K562 (cell line): ENCODE measurements around the gene LIN9. TPM values are rescaled to one million over a fixed set of nuclear protein-coding genes. Genes with fewer than 3 reads are reported as not detected.

Source experiments
- ATAC-seq: fragments of 200-7000 bp; cut with Tn5 transposase; 3 replicates; pipeline ENCODE4 v1.9.1; 2020; ENCODE audit warnings: moderate library complexity
- BruUV-seq: library from RNA; stranded (reverse); fragments of 400-500 nt; replicated peaks from 2 replicates; lab custom pipeline; 2021; lab: Mats Ljungman, UMichigan
- CTCF ChIA-PET: fragments of 300-600 bp; formaldehyde crosslinking; extraction: SDS; loops from one replicate; lab custom pipeline; 2021; ENCODE audit warnings: low intra/inter-chr PET ratio; lab: Yijun Ruan, JAX
- POLR2A ChIA-PET: fragments of 300-600, 350-650 bp; sonication (Branson Sonifier 250); formaldehyde crosslinking; extraction: SDS; loops from one replicate; lab custom pipeline; 2021; ENCODE audit warnings: antibody characterized with exemption, inconsistent platforms; lab: Yijun Ruan, JAX
- DNase-seq, 4 experiments: peaks; one replicate each; pipeline versions ENCODE4 v3.0.0 to v3.0.0-alpha.2; 2011 to 2018; ENCODE audit warnings: low spot score in 3 of 4, mixed read lengths in 3 of 4; ENCODE audit errors: extremely low read depth in 1 of 4
- FAIRE-seq: peaks from 2 replicates; lab custom pipeline; 2011; peaks lifted over from hg19 to GRCh38; lab: Jason Lieb, UNC
- H2AFZ ChIP-seq: 2 replicates; pipeline ENCODE4 v1.6.0; 2011; ENCODE audit warnings: low read depth, low read length, control low read depth, inconsistent platforms
- H3K27ac ChIP-seq: fragments of 200-600 bp; 3 replicates; pipeline ENCODE4 v1.8.0; 2011; ENCODE audit warnings: low read depth, mild to moderate bottlenecking, control low read depth, inconsistent platforms, low read length, moderate library complexity, mixed read lengths; ENCODE audit errors: extremely low read depth
- H3K27me3 ChIP-seq, 2 experiments: fragments of 300-600 bp in 1 of 2; 2 replicates in 1 of 2; 3 replicates in 1 of 2; pipeline versions ENCODE4 v1.6.0 to v1.8.0; 2011; ENCODE audit warnings: inconsistent platforms in 2 of 2, low read length in 2 of 2, mild to moderate bottlenecking in 1 of 2, mixed read lengths in 1 of 2, moderate library complexity in 1 of 2; ENCODE audit not compliant: control insufficient read depth in 2 of 2, insufficient read depth in 2 of 2
- H3K36me3 ChIP-seq: fragments of 300-600 bp; 3 replicates; pipeline ENCODE4 v1.8.0; 2011; ENCODE audit warnings: mild to moderate bottlenecking, low read length, inconsistent platforms; ENCODE audit not compliant: control insufficient read depth, insufficient read depth
- H3K4me1 ChIP-seq, 2 experiments: fragments of 200-600 bp in 1 of 2; replicated peaks in 1 of 2; 2 replicates in 1 of 2; 3 replicates in 1 of 2; pipeline versions ENCODE4 v1.5.1 to v1.8.0; 2011; ENCODE audit warnings: inconsistent platforms in 2 of 2, low read length in 2 of 2, mild to moderate bottlenecking in 1 of 2, mixed read lengths in 1 of 2, moderate library complexity in 1 of 2; ENCODE audit not compliant: control insufficient read depth in 2 of 2, insufficient read depth in 2 of 2
- H3K4me2 ChIP-seq: 2 replicates; pipeline ENCODE4 v1.6.1; 2011; ENCODE audit warnings: low read length, control low read depth, inconsistent platforms, mixed read lengths; ENCODE audit not compliant: insufficient read depth
- H3K4me3 ChIP-seq: fragments of 200-600 bp; sonication (generic), shearing (Covaris generic); 2 replicates; pipeline ENCODE4 v1.5.1; 2016; ENCODE audit warnings: control low read depth, inconsistent platforms
- H3K79me2 ChIP-seq: fragments of 200-600 bp; 3 replicates; pipeline ENCODE4 v1.8.0; 2011; ENCODE audit warnings: low read length, inconsistent platforms; ENCODE audit not compliant: control insufficient read depth, insufficient read depth
- H3K9ac ChIP-seq, 2 experiments: 2 replicates each; pipeline versions ENCODE4 v1.6.0 to v1.6.1; 2011; ENCODE audit warnings: low read depth in 2 of 2, low read length in 2 of 2, control low read depth in 1 of 2, inconsistent platforms in 1 of 2, mild to moderate bottlenecking in 1 of 2, mixed read lengths in 1 of 2; ENCODE audit not compliant: insufficient read depth in 1 of 2
- H3K9me1 ChIP-seq: one replicate; pipeline ENCODE4 v1.6.0; 2011; ENCODE audit warnings: inconsistent platforms, mild to moderate bottlenecking, low read length, moderate library complexity; ENCODE audit not compliant: control insufficient read depth, insufficient read depth
- H3K9me3 ChIP-seq: replicated peaks from 2 replicates; pipeline ENCODE4 v1.5.1; 2011; ENCODE audit warnings: low read depth, low read length, inconsistent platforms; ENCODE audit not compliant: control insufficient read depth, insufficient read depth
- H4K20me1 ChIP-seq: replicated peaks from 2 replicates; pipeline ENCODE4 v1.6.1; 2011; ENCODE audit warnings: low read length, inconsistent platforms, mixed read lengths; ENCODE audit not compliant: control insufficient read depth, insufficient read depth
- ARID1B ChIP-seq: fragments of 450-650 bp; IDR thresholded peaks from 2 replicates; pipeline ENCODE4 v1.6.1; 2016; ENCODE audit warnings: antibody characterized with exemption, mild to moderate bottlenecking, inconsistent platforms
- CHD1 ChIP-seq: fragments of 200-600 bp; sonication (generic); IDR thresholded peaks from one replicate; pipeline ENCODE4 v1.6.1; 2012; ENCODE audit warnings: mild to moderate bottlenecking, moderate library complexity, low read length, inconsistent platforms
- ESRRA ChIP-seq: fragments of 450-650 bp; IDR thresholded peaks from 2 replicates; pipeline ENCODE4 v1.6.1; 2014; ENCODE audit warnings: low read depth, mild to moderate bottlenecking, moderate library complexity, borderline replicate concordance
- MTF1 ChIP-seq: fragments of 250-450 bp; sonication (Bioruptor Pico); IDR thresholded peaks from 2 replicates; pipeline ENCODE4 v1.9.0; 2021; ENCODE audit warnings: moderate library complexity, mild to moderate bottlenecking, inconsistent platforms, borderline replicate concordance
- NFYB ChIP-seq: IDR thresholded peaks from 2 replicates; pipeline ENCODE4 v1.6.1; 2011; ENCODE audit warnings: mild to moderate bottlenecking, moderate library complexity; ENCODE audit not compliant: insufficient read length; ENCODE audit errors: extremely low read depth
- POLR2A ChIP-seq: fragments of 450-650 bp; conservative IDR thresholded peaks from 2 replicates; pipeline ENCODE4 v1.6.1; 2016
- RFX1 ChIP-seq: fragments of 450-650 bp; IDR thresholded peaks from 2 replicates; pipeline ENCODE4 v1.6.1; 2016; ENCODE audit warnings: mild to moderate bottlenecking, moderate library complexity
- SFPQ ChIP-seq: fragments of 200-400 bp; formaldehyde crosslinking; IDR thresholded peaks from 2 replicates; pipeline ENCODE4 v1.6.1; 2017; ENCODE audit warnings: mild to moderate bottlenecking, low read depth, low read length, moderate library complexity
- XRCC3 ChIP-seq: fragments of 450-650 bp; IDR thresholded peaks from 2 replicates; pipeline ENCODE4 v1.6.1; 2017; ENCODE audit warnings: mild to moderate bottlenecking, moderate library complexity
- ZNF584 ChIP-seq: fragments of 200-800 bp; sonication (Bioruptor generic); IDR thresholded peaks from 2 replicates; pipeline ENCODE4 v1.6.1; 2016; ENCODE audit warnings: low read depth, mild to moderate bottlenecking, missing genetic modification characterization, missing compliant biosample characterization
- ZNF639 ChIP-seq, 2 experiments: fragments of 200-800 bp in 1 of 2; sonication (Bioruptor generic) in 1 of 2; sonication (generic) in 1 of 2; formaldehyde crosslinking in 1 of 2; IDR thresholded peaks in 1 of 2; conservative IDR thresholded peaks in 1 of 2; 2 replicates each; pipeline versions ENCODE4 v1.5.0 to v1.6.1; 2016 to 2020; ENCODE audit warnings: missing compliant biosample characterization in 1 of 2, missing genetic modification characterization in 1 of 2, missing genetic modification reagents in 1 of 2
- ZNF76 ChIP-seq: fragments of 250-450 bp; sonication (Bioruptor Pico); IDR thresholded peaks from 2 replicates; pipeline ENCODE4 v1.4.0; 2020; ENCODE audit warnings: mild to moderate bottlenecking, moderate library complexity, borderline replicate concordance
- WGBS: fragments of 100-300 bp; shearing (Covaris generic); methylation state at CpG from one replicate; pipeline ENCODE4 v1.1.6; 2016; ENCODE audit warnings: low coverage, mixed read lengths; ENCODE audit not compliant: insufficient coverage; ENCODE audit errors: missing lambda C conversion rate; 5-methylcytosine and 5-hydroxymethylcytosine counted together
- in situ Hi-C: fragments of 300-500 bp; cut with MboI; formaldehyde crosslinking; loops from 4 replicates; pipeline ENCODE4 v1.15.0; 2018; ENCODE audit warnings: inconsistent platforms, mixed read lengths
- intact Hi-C: fragments of 100-400 bp; cut with micrococcal nuclease; formaldehyde crosslinking; loops from 2 replicates; pipeline ENCODE4 v1.14.2; 2022
- polyA plus RNA-seq, 8 experiments: library from polyadenylated mRNA; depleted of rRNA in 4 of 8; stranded (reverse) in 5 of 8; unstranded in 3 of 8; fragments of >200 nt; fragmentation: Nextera tagmentation in 2 of 8; fragmentation: Illumina TruSeq in 1 of 8; extraction: Ambion mirVana in 2 of 8; extraction: Trizol in 1 of 8; gene quantifications; 2 replicates each; pipeline versions ENCODE4 v1.2.1 to v1.2.3, GENCODE V29; 2011 to 2014; ENCODE audit warnings: inconsistent platforms in 1 of 8, missing spikeins in 1 of 8
- total RNA-seq, 7 experiments: library from RNA; depleted of rRNA in 6 of 7; stranded (reverse); fragments of >200 nt in 6 of 7; fragmentation: Illumina TruSeq in 2 of 7; extraction: Trizol in 2 of 7; gene quantifications; 2 replicates each; pipeline versions ENCODE4 v1.2.1 to v1.2.3, GENCODE V29; 2011 to 2021; ENCODE audit warnings: low replicate concordance in 1 of 7

LIN9 gene
- total and polyA plus RNA-seq, 9 of the 15 experiments (the other 6 are each of a cell fraction or from before 2014, with no cell fraction given) = 18.8 to 33.0 (median 25.5) TPM

- POLR2A ChIA-PET = no interaction called here
- H3K4me1 ChIP-seq = peaks cover 4 to 12% of the 10 kb centered on the region in 2 experiments
- no peak for TF ChIP-seq MTF1 (CRISPR knock-in tag)
- H3K9me3 ChIP-seq = no peaks in the 10 kb centered on the region
- CTCF ChIA-PET = no interaction called here
- intact Hi-C loops (loop anchor here (5.0 kb wide), 1 partner anchor 115 kb away; no protein-coding TSS in a partner anchor), in situ Hi-C loops (no loop called here)
- no peak overlapping the region for H3K4me2 ChIP-seq
- no peak for ATAC-seq
- H3K9me1 ChIP-seq = no peaks in the 10 kb centered on the region
- no peaks in the 10 kb centered on the region for H3K79me2 ChIP-seq
- no peak overlapping the region for H3K4me3 ChIP-seq
- WGBS = 54% methylated on average over 10 of the region's 10 CpGs
- DNase-seq = no peak
- no peak for FAIRE-seq
- no TSS peak for BruUV-seq
- no peaks in the 10 kb centered on the region for H3K27me3 ChIP-seq
- H2AFZ ChIP-seq = peak overlapping the region; percentile 56
- no peaks in the 10 kb centered on the region for H3K36me3 ChIP-seq
- peak overlapping the region in 1 of 2 experiments; percentile 7; a peak in 1 of 4 replicates for H3K9ac ChIP-seq
- H4K20me1 ChIP-seq = no peaks in the 10 kb centered on the region
- H3K27ac ChIP-seq = no peak overlapping the region
Measured at GRCh38 chr1:226217273-226217672, 91.7 kb downstream of the LIN9 start.

DNA sequence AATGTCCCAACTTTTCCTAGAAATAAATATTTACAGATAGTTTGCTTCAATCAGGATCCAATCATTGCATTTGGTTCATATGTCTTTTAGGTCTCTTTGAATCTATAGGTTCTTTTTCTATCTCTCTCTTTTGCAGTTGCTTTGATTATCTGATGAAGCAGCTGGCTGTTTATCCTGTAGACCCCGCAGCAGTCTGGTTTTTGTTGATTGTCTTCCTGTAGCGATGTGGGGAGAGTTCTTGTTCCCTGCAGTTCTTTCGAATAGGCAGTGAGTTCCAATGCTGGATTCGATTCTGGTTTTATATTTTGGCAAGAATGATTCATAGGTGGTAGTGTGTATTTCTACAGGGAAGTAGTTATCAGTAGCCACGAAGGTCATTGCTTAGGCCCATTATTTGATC is 92.9 kb downstream of the LIN9 start:
- no peaks in the 10 kb centered on the region for H3K9me3 ChIP-seq
- H4K20me1 ChIP-seq = peaks cover 2% of the 10 kb centered on the region; the same call in 1 of the 2 replicates
- no peak overlapping the region for H3K4me2 ChIP-seq
- no peak for FAIRE-seq
- no peak for DNase-seq
- no peak overlapping the region for H3K27ac ChIP-seq
- no peaks in the 10 kb centered on the region for H3K79me2 ChIP-seq
- H3K36me3 ChIP-seq = no peaks in the 10 kb centered on the region
- no peak overlapping the region for H3K9ac ChIP-seq
- peak overlapping the region; percentile 23 for H2AFZ ChIP-seq
- H3K4me1 ChIP-seq = peaks cover 4 to 12% of the 10 kb centered on the region in 2 experiments
- no peaks in the 10 kb centered on the region for H3K9me1 ChIP-seq
- POLR2A ChIA-PET = interaction anchor here (0.6 to 1.5 kb wide), 2 partner anchors 9 to 13 kb away, joined by 4 to 6 read pairs; no protein-coding TSS in a partner anchor
- BruUV-seq = no TSS peak
- in situ Hi-C loops = no loop called here
- H3K27me3 ChIP-seq = no peaks in the 10 kb centered on the region
- CTCF ChIA-PET = no interaction called here
- intact Hi-C loops = loop anchor here (5.0 kb wide), 1 partner anchor 116 kb away; no protein-coding TSS in a partner anchor
- 0 out of 3 replicates have a peak, but pooled peaks have one; percentile 12 for ATAC-seq
- 4% methylated on average over 5 of the region's 5 CpGs for WGBS
- H3K4me3 ChIP-seq = no peak overlapping the region
- TF ChIP-seq XRCC3 (no peak), CHD1 (no peak), RFX1 (no peak), ZNF584 (CRISPR knock-in tag) (no peak), SFPQ (no peak), ZNF639 (CRISPR knock-in tag; conservative IDR thresholded peaks at IDR 0.05 in 1 of 2, IDR thresholded peaks at IDR 0.05 in 1 of 2) (no peak), POLR2A (no peak), ARID1B (peak; percentile 71), NFYB (no peak), ZNF76 (CRISPR knock-in tag) (no peak), ESRRA (0 out of 2 replicates have a peak, but pooled peaks have one; percentile 25)
